T-cell (primary cell): ENCODE measurements around the gene THADA. TPM values are rescaled to one million over a fixed set of nuclear protein-coding genes. Genes with fewer than 3 reads are reported as not detected.
"Not testable (repeated sequence)": the region's sequence is repeated elsewhere in the genome, so short reads cannot be mapped to it uniquely, and the experiment has no call there.

ENCODE experiments used
- ATAC-seq, 4 experiments: fragments of 200-7000 bp in 3 of 4; fragments of 150-1000 bp in 1 of 4; cut with Tn5 transposase; replicated peaks in 1 of 4; 1 replicate in 3 of 4; 2 replicates in 1 of 4; pipeline ENCODE4 v1.10.0; 2021; ENCODE audit warnings: moderate library complexity in 3 of 4, mild to moderate bottlenecking in 2 of 4, moderate number of reproducible peaks in 1 of 4
- CTCF ChIA-PET, 2 donors: fragments of 300-600 bp; sonication (Branson Sonifier 250); formaldehyde crosslinking; loops; one replicate each; lab custom pipeline; 2022; ENCODE audit warnings: antibody characterized with exemption in 2 of 2; lab: Charles Lee
- POLR2A ChIA-PET, 2 donors: fragments of 300-600 bp; sonication (Branson Sonifier 250); formaldehyde crosslinking; loops; one replicate each; lab custom pipeline; 2022; ENCODE audit warnings: antibody characterized with exemption in 2 of 2; lab: Charles Lee
- DNase-seq, 35 experiments: peaks; one replicate each; pipeline versions ENCODE4 v3.0.0 to v3.0.0-alpha.2; 2013 to 2023
- H3K27ac ChIP-seq: one replicate; pipeline ENCODE4 v1.5.1; 2013; ENCODE audit warnings: low read length
- H3K27me3 ChIP-seq, 2 experiments: replicated peaks in 1 of 2; 1 replicate in 1 of 2; 2 replicates in 1 of 2; pipeline versions ENCODE4 v1.6.1 to v1.7.0; 2013; ENCODE audit warnings: low read length in 1 of 2, mixed read lengths in 1 of 2; ENCODE audit not compliant: control insufficient read depth in 2 of 2, insufficient read depth in 2 of 2; ENCODE audit errors: extremely low read depth in 1 of 2
- H3K36me3 ChIP-seq, 2 donors: 1 replicate in 1 of 2; 2 replicates in 1 of 2; pipeline versions ENCODE4 v1.6.1 to v1.7.0; 2013; ENCODE audit warnings: low read length in 1 of 2; ENCODE audit not compliant: control insufficient read depth in 2 of 2, insufficient read depth in 1 of 2; ENCODE audit errors: extremely low read depth in 1 of 2
- H3K4me1 ChIP-seq, 2 experiments: 1 replicate in 1 of 2; 2 replicates in 1 of 2; pipeline versions ENCODE4 v1.6.1 to v1.7.0; 2013; ENCODE audit warnings: low read length in 2 of 2, mixed read lengths in 1 of 2; ENCODE audit not compliant: insufficient read depth in 2 of 2, control insufficient read depth in 1 of 2; ENCODE audit errors: extremely low read depth in 1 of 2
- H3K4me3 ChIP-seq, 2 donors: 1 replicate in 1 of 2; 2 replicates in 1 of 2; pipeline versions ENCODE4 v1.5.1 to v1.7.0; 2013; ENCODE audit warnings: mild to moderate bottlenecking in 2 of 2, low read length in 1 of 2, moderate library complexity in 1 of 2; ENCODE audit not compliant: control insufficient read depth in 1 of 2; ENCODE audit errors: extremely low read depth in 1 of 2
- H3K9me3 ChIP-seq: 2 replicates; pipeline ENCODE4 v1.7.0; 2013
- H3K27ac Mint-ChIP-seq, 2 donors: one replicate each; pipeline ENCODE4 v1.8.0; 2020 to 2021; ENCODE audit warnings: mild to moderate bottlenecking in 2 of 2, mixed read lengths in 2 of 2
- H3K27me3 Mint-ChIP-seq, 2 donors: one replicate each; pipeline ENCODE4 v1.8.0; 2021 to 2022; ENCODE audit warnings: mixed read lengths in 2 of 2
- H3K36me3 Mint-ChIP-seq: one replicate; pipeline ENCODE4 v1.8.0; 2021; ENCODE audit warnings: mixed read lengths
- H3K4me1 Mint-ChIP-seq, 3 donors: one replicate each; pipeline ENCODE4 v1.8.0; 2020 to 2022; ENCODE audit warnings: mixed read lengths in 3 of 3, mild to moderate bottlenecking in 1 of 3
- H3K4me3 Mint-ChIP-seq, 3 donors: one replicate each; pipeline ENCODE4 v1.8.0; 2020 to 2022; ENCODE audit warnings: mild to moderate bottlenecking in 3 of 3, mixed read lengths in 3 of 3, moderate library complexity in 3 of 3
- H3K9me3 Mint-ChIP-seq, 3 donors: one replicate each; pipeline ENCODE4 v1.8.0; 2020 to 2022; ENCODE audit warnings: mixed read lengths in 3 of 3
- WGBS: methylation state at CpG from one replicate; pipeline ENCODE4 v1.1.5; 2013; ENCODE audit warnings: missing lambda C conversion rate; ENCODE audit not compliant: insufficient coverage; 5-methylcytosine and 5-hydroxymethylcytosine counted together
- total RNA-seq, 35 experiments: library from RNA in 6 of 35; stranded (reverse) in 6 of 35; fragments of 120-200 nt in 1 of 35; gene quantifications; one replicate each; pipeline versions ENCODE4 v1.2.1 to v1.2.4 and lab custom pipeline; 2013 to 2026

The THADA gene
- total RNA-seq, 5 donors from 2014 or later (not counting 1 experiment from before 2014, with no cell fraction given) = 36.4 to 50.5 (median 40.6) TPM

DNA sequence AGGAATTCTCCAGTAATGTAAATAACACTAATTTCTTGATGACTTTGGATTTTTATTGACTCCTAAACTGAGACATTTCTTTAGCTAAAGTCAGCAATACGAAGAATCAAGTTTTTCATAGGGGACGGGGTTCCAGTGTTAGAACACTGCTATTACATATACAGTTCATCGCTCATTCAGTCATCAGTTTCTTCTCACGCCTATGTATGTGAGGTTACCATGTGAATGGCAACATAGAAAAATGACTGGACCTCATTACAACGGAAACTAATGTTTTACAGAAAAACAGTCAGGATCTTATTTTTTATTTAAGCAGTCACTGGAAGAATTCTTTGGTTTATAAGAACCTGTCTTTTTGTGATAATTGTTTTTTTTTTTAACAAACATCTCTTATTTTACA lies 56.4 kb downstream of the THADA start:
- Histone ChIP-seq H3K27me3 (no peaks in the 10 kb centered on the region), H3K9me3 (no peaks in the 10 kb centered on the region), H3K27ac (no peak overlapping the region), H3K4me3 (no peak overlapping the region), H3K36me3 (peaks cover 0 to 15% of the 10 kb centered on the region in 2 donors), H3K4me1 (peaks cover 2 to 10% of the 10 kb centered on the region in 2 experiments)
- Mint-ChIP-seq H3K4me3 (no peak overlapping the region), H3K27ac (no peak overlapping the region), H3K36me3 (peaks cover 39% of the 10 kb centered on the region), H3K27me3 (no peaks in the 10 kb centered on the region), H3K9me3 (no peaks in the 10 kb centered on the region), H3K4me1 (peaks cover 19 to 23% (median 22%) of the 10 kb centered on the region in 3 donors)
- ChIA-PET POLR2A (no interaction called here), CTCF (interaction anchor here in 1 of 2 donors (1.0 kb wide), 1 partner anchor 21 kb away, joined by 4 read pairs; no protein-coding TSS in a partner anchor)
- ATAC-seq = no peak
- WGBS = no CpG with 5 or more reads among the region's 5 CpGs
- DNase-seq = no peak

DNA sequence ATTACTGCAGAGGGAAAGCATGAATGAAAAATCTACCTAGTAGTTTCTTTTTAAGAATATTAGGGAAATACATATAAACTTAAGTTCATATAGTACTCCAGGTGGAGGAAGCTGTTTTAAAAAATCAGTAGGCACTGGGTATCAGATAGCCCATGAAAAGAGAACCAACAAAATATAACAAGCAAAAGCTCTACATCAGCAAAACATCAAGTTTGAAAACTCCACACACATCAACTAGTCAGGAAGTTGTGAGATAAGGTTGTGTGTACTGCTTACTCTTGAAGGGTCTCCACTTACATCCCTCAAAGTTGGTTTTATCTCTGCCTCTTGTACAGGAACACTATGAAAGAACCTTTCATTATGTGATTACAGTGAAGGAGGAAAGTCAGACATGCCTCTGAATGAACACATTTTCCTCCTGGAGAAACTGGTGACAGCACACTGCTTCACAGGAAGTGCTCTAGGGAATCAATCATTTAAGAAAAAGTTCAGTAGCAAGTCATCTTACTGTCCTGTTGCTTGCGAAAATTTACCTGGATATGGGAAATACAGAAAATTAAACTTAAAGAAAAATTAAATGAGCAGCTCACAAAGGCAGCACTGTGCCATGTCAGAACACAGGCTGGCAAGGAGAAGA lies 57.7 kb downstream of the THADA start:
- POLR2A ChIA-PET = interaction anchor here (0.6 to 1.1 kb wide), 5 partner anchors 28 to 585 kb away, joined by 3 to 11 read pairs (median 3); partner anchors contain the start of gene THADA (in 1 of the 2)
- H3K9me3 ChIP-seq = no peaks in the 10 kb centered on the region
- CTCF ChIA-PET = interaction anchor here (0.6 to 1.2 kb wide), 4 partner anchors 10 to 574 kb away, joined by 3 to 7 read pairs (median 3); no protein-coding TSS in a partner anchor
- no peak overlapping the region for H3K4me3 Mint-ChIP-seq
- peaks cover 2 to 10% of the 10 kb centered on the region in 2 experiments for H3K4me1 ChIP-seq
- H3K36me3 Mint-ChIP-seq = peaks cover 46% of the 10 kb centered on the region
- H3K4me1 Mint-ChIP-seq = peaks cover 21 to 26% (median 22%) of the 10 kb centered on the region in 3 donors
- DNase-seq (no peak), ATAC-seq (no peak)
- H3K36me3 ChIP-seq = peaks cover 0 to 16% of the 10 kb centered on the region in 2 donors
- no peaks in the 10 kb centered on the region for H3K27me3 ChIP-seq
- no CpG with 5 or more reads among the region's 1 CpG for WGBS
- no peaks in the 10 kb centered on the region for H3K9me3 Mint-ChIP-seq
- H3K27me3 Mint-ChIP-seq = no peaks in the 10 kb centered on the region
- H3K4me3 ChIP-seq = no peak overlapping the region
- no peak overlapping the region for H3K27ac ChIP-seq
- H3K27ac Mint-ChIP-seq = peak overlapping the region in 1 of 2 donors; percentile 74

DNA sequence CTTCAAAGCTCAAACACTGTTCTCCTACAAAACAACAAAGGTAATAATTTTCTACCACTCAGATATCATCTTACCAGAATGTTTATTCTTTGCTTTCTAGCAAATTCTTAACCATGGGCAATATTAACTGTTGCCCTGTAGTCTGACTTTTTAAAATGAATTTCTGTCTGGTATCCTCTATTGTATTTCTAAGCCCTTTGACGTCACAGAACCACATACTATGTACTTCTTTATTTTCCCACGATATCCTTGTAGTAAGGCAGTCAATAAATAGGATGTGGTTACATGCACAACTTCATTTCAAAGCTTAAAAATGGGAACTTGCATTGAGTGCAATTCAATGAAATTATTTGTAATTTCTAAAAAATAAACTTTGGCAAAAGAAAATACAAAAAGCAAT lies 58.7 kb downstream of the THADA start:
- ATAC-seq (peak in 1 of 4 experiments; percentile 97), DNase-seq (peak in 1 of 35 experiments; percentile 32)

DNA sequence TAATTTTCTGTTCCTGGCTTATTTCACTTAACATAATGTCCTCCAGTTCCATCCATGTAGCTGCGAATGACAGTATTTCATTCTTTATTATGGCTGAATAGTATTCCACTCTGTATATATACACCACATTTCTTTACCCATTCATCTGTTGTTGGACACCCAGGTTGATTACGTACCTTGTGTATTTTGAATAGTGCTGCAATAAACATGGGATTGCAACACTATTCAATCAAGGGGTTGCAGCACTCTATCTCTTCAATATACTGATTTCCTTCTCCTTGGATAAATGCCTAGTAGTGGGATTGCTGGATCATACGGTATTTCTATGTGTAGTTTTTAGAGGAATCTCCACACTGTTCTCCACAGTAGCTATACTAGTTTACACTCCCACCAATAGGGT lies 61.3 kb downstream of the THADA start:
- peaks cover 0 to 12% of the 10 kb centered on the region in 2 donors for H3K36me3 ChIP-seq
- H3K27ac ChIP-seq = no peak overlapping the region
- no peaks in the 10 kb centered on the region for H3K27me3 ChIP-seq
- no peak overlapping the region for H3K4me3 Mint-ChIP-seq
- ChIA-PET POLR2A (no interaction called here), CTCF (no interaction called here)
- no peak overlapping the region for H3K4me3 ChIP-seq
- no peak for ATAC-seq
- DNase-seq = no peak
- peaks cover 2 to 10% of the 10 kb centered on the region in 2 experiments for H3K4me1 ChIP-seq
- H3K36me3 Mint-ChIP-seq = peaks cover 50% of the 10 kb centered on the region
- WGBS = no CpG with 5 or more reads among the region's 3 CpGs
- no peaks in the 10 kb centered on the region for H3K27me3 Mint-ChIP-seq
- peaks cover 26 to 35% (median 29%) of the 10 kb centered on the region in 3 donors for H3K4me1 Mint-ChIP-seq
- H3K27ac Mint-ChIP-seq = no peak overlapping the region
- H3K9me3 ChIP-seq = no peaks in the 10 kb centered on the region
- no peaks in the 10 kb centered on the region for H3K9me3 Mint-ChIP-seq

More for the DNA sequence above, 58.7 kb downstream of the THADA start:
- CTCF ChIA-PET = interaction anchor here (0.6 to 1.5 kb wide), 4 partner anchors 9 to 562 kb away, joined by 3 to 4 read pairs (median 3); no protein-coding TSS in a partner anchor
- Histone ChIP-seq H3K9me3 (no peaks in the 10 kb centered on the region), H3K36me3 (peaks cover 0 to 16% of the 10 kb centered on the region in 2 donors), H3K4me3 (no peak overlapping the region), H3K4me1 (peaks cover 2 to 10% of the 10 kb centered on the region in 2 experiments), H3K27me3 (no peaks in the 10 kb centered on the region), H3K27ac (no peak overlapping the region)
- H3K4me3 Mint-ChIP-seq = no peak overlapping the region
- peak overlapping the region in 1 of 2 donors; percentile 46 for H3K27ac Mint-ChIP-seq
- H3K4me1 Mint-ChIP-seq = peaks cover 24 to 35% (median 26%) of the 10 kb centered on the region in 3 donors
- peaks cover 54% of the 10 kb centered on the region for H3K36me3 Mint-ChIP-seq
- no peaks in the 10 kb centered on the region for H3K9me3 Mint-ChIP-seq
- H3K27me3 Mint-ChIP-seq = no peaks in the 10 kb centered on the region
- POLR2A ChIA-PET = interaction anchor here in 1 of 2 donors (0.5 to 1.1 kb wide), 2 partner anchors 59 to 308 kb away, joined by 3 to 4 read pairs; partner anchors contain the start of gene THADA
- no CpG with 5 or more reads among the region's 2 CpGs for WGBS

DNA sequence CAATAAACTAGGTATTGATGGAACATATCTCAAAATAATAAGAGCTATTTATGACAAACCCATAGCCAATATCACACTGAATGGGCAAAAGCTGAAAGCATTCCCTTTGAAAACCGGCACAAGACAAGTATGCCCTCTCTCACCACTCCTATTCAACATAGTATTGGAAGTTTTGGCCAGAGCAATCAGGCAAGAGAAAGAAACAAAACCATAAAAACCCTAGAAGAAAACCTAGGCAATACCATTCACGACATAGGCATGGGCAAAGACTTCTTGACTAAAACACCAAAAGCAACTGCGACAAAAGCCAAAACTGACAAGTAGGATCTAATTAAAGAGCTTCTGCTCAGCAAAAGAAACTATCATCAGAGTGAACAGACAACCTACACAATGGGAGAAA lies 63.3 kb downstream of the THADA start:
- DNase-seq, H3K27me3 ChIP-seq, H3K4me1 ChIP-seq, H3K27me3 Mint-ChIP-seq, H3K27ac ChIP-seq, POLR2A ChIA-PET, H3K4me3 Mint-ChIP-seq, CTCF ChIA-PET, H3K4me3 ChIP-seq, ATAC-seq, H3K36me3 ChIP-seq, H3K27ac Mint-ChIP-seq, H3K9me3 ChIP-seq, H3K9me3 Mint-ChIP-seq: not testable (repeated sequence)
- peaks cover 40% of the 10 kb centered on the region for H3K36me3 Mint-ChIP-seq
- 92% methylated on average over 2 of the region's 3 CpGs for WGBS
- H3K4me1 Mint-ChIP-seq = peaks cover 13 to 20% (median 17%) of the 10 kb centered on the region in 3 donors

DNA sequence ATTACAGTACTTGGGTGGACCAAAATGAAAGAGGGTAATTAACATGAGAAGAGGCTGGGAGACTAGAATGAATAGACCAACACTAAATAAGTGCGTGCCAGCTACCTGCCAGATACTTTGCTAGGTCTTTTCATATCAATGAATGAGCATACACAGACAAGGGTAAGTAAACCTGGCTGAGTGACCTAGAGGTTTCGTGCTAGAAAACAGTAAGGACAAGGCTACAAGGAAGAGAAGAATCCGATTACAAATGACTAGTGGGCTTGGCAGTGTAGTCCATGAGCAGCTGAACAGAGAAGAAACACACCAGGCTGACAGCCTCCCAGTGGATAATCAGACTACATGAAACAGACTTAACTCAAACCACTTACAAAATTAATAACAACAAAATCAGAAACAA lies 64.6 kb downstream of the THADA start:
- no peaks in the 10 kb centered on the region for H3K4me1 ChIP-seq
- H3K4me1 Mint-ChIP-seq = peaks cover 6 to 12% (median 11%) of the 10 kb centered on the region in 3 donors
- 92% methylated on average over 2 of the region's 3 CpGs for WGBS
- H3K36me3 ChIP-seq = peaks cover 0 to 9% of the 10 kb centered on the region in 2 donors
- no peak for ATAC-seq
- ChIA-PET CTCF (no interaction called here), POLR2A (no interaction called here)
- H3K27me3 Mint-ChIP-seq = no peaks in the 10 kb centered on the region
- no peaks in the 10 kb centered on the region for H3K9me3 ChIP-seq
- no peak overlapping the region for H3K27ac Mint-ChIP-seq
- peaks cover 3 to 4% (median 3%) of the 10 kb centered on the region in 3 donors for H3K9me3 Mint-ChIP-seq
- H3K4me3 ChIP-seq = no peak overlapping the region
- DNase-seq = no peak
- no peak overlapping the region for H3K27ac ChIP-seq
- H3K4me3 Mint-ChIP-seq = no peak overlapping the region
- H3K36me3 Mint-ChIP-seq = peaks cover 40% of the 10 kb centered on the region
- no peaks in the 10 kb centered on the region for H3K27me3 ChIP-seq
